WTC11 (cell line): Measurements from ENCODE around the gene STH. TPM values are rescaled to one million over a fixed set of nuclear protein-coding genes. Genes with fewer than 3 reads are reported as not detected.

Experiments used
- ATAC-seq: fragments of 200-7000 bp; cut with Tn5 transposase; 2 replicates; pipeline ENCODE4 v1.10.0; 2021; ENCODE audit warnings: mild to moderate bottlenecking, moderate library complexity
- CTCF ChIA-PET: fragments of 300-600 bp; sonication (Branson Sonifier 250); formaldehyde crosslinking; loops from one replicate; lab custom pipeline; 2021; ENCODE audit warnings: antibody characterized with exemption; lab: Charles Lee
- POLR2A ChIA-PET: fragments of 350-600 bp; sonication (Branson Sonifier 250); formaldehyde crosslinking; loops from one replicate; lab custom pipeline; 2021; ENCODE audit warnings: antibody characterized with exemption; lab: Charles Lee
- DNase-seq: peaks from one replicate; pipeline ENCODE4 v3.0.0; 2021; ENCODE audit warnings: low spot score
- H3K27ac Mint-ChIP-seq: 2 replicates; pipeline ENCODE4 v1.8.0; 2021; ENCODE audit warnings: mixed read lengths
- H3K27me3 Mint-ChIP-seq: 2 replicates; pipeline ENCODE4 v1.8.0; 2021; ENCODE audit warnings: low read depth, mild to moderate bottlenecking, moderate library complexity, mixed read lengths
- H3K36me3 Mint-ChIP-seq: 2 replicates; pipeline ENCODE4 v1.8.0; 2021; ENCODE audit warnings: mixed read lengths
- H3K4me1 Mint-ChIP-seq: 2 replicates; pipeline ENCODE4 v1.8.0; 2022; ENCODE audit warnings: mixed read lengths
- H3K4me3 Mint-ChIP-seq: 2 replicates; pipeline ENCODE4 v1.8.0; 2021; ENCODE audit warnings: mild to moderate bottlenecking, moderate library complexity, mixed read lengths
- H3K9me3 Mint-ChIP-seq: 2 replicates; pipeline ENCODE4 v1.8.0; 2021; ENCODE audit warnings: mixed read lengths
- AR ChIP-seq: fragments of 250-450 bp; sonication (Bioruptor Pico); IDR thresholded peaks from 2 replicates; pipeline ENCODE4 v1.9.0; 2021; ENCODE audit warnings: mild to moderate bottlenecking
- ATF1 ChIP-seq: sonication (generic); formaldehyde crosslinking; IDR thresholded peaks from 2 replicates; pipeline ENCODE4 v1.8.1; 2023; ENCODE audit warnings: mild to moderate bottlenecking, moderate library complexity, missing genetic modification reagents
- CDX4 ChIP-seq: fragments of 250-450 bp; sonication (Bioruptor Pico); IDR thresholded peaks from 2 replicates; pipeline ENCODE4 v1.9.0; 2021; ENCODE audit warnings: moderate library complexity, mild to moderate bottlenecking, inconsistent platforms, borderline replicate concordance
- CREB1 ChIP-seq: sonication (generic); formaldehyde crosslinking; IDR thresholded peaks from 2 replicates; pipeline ENCODE4 v1.8.0; 2023; ENCODE audit warnings: mild to moderate bottlenecking, missing genetic modification reagents
- E2F1 ChIP-seq: sonication (generic); formaldehyde crosslinking; IDR thresholded peaks from 2 replicates; pipeline ENCODE4 v1.8.0; 2022; ENCODE audit warnings: mild to moderate bottlenecking, missing genetic modification reagents
- EMX1 ChIP-seq: fragments of 250-450 bp; sonication (Bioruptor Pico); IDR thresholded peaks from 2 replicates; pipeline ENCODE4 v1.8.0; 2021; ENCODE audit warnings: mild to moderate bottlenecking
- ESRRA ChIP-seq: sonication (generic); formaldehyde crosslinking; IDR thresholded peaks from 2 replicates; pipeline ENCODE4 v1.8.1; 2022; ENCODE audit warnings: mild to moderate bottlenecking, missing genetic modification reagents, borderline replicate concordance
- GABPB1 ChIP-seq: sonication (generic); formaldehyde crosslinking; IDR thresholded peaks from 2 replicates; pipeline ENCODE4 v1.8.1; 2023; ENCODE audit warnings: mild to moderate bottlenecking, missing genetic modification reagents
- IRF2 ChIP-seq: sonication (generic); formaldehyde crosslinking; IDR thresholded peaks from 2 replicates; pipeline ENCODE4 v1.8.0; 2022; ENCODE audit warnings: low read depth, missing genetic modification reagents, borderline replicate concordance
- MYBL2 ChIP-seq: sonication (generic); formaldehyde crosslinking; IDR thresholded peaks from 2 replicates; pipeline ENCODE4 v1.8.1; 2023; ENCODE audit warnings: mild to moderate bottlenecking, moderate library complexity, missing genetic modification reagents
- NFATC4 ChIP-seq: fragments of 250-450 bp; sonication (Bioruptor Pico); IDR thresholded peaks from 2 replicates; pipeline ENCODE4 v1.9.0; 2021; ENCODE audit warnings: mild to moderate bottlenecking
- NFE2L1 ChIP-seq: sonication (generic); formaldehyde crosslinking; IDR thresholded peaks from 2 replicates; pipeline ENCODE4 v1.8.1; 2023; ENCODE audit warnings: missing genetic modification reagents
- NR2C2 ChIP-seq: sonication (generic); formaldehyde crosslinking; IDR thresholded peaks from 2 replicates; pipeline ENCODE4 v1.8.0; 2022; ENCODE audit warnings: mild to moderate bottlenecking, missing genetic modification reagents
- PRRX2 ChIP-seq: fragments of 250-450 bp; sonication (Bioruptor Pico); IDR thresholded peaks from 2 replicates; pipeline ENCODE4 v1.8.0; 2021; ENCODE audit warnings: mild to moderate bottlenecking
- TCF7 ChIP-seq: sonication (generic); formaldehyde crosslinking; IDR thresholded peaks from 2 replicates; pipeline ENCODE4 v1.8.0; 2022; ENCODE audit warnings: mild to moderate bottlenecking, low read depth, missing genetic modification reagents, moderate library complexity
- TEAD4 ChIP-seq: sonication (generic); formaldehyde crosslinking; IDR thresholded peaks from 2 replicates; pipeline ENCODE4 v1.8.0; 2022; ENCODE audit warnings: mild to moderate bottlenecking, missing genetic modification reagents
- USF1 ChIP-seq: sonication (generic); formaldehyde crosslinking; IDR thresholded peaks from 2 replicates; pipeline ENCODE4 v1.8.0; 2022; ENCODE audit warnings: mild to moderate bottlenecking, missing genetic modification reagents
- USF2 ChIP-seq: sonication (generic); formaldehyde crosslinking; IDR thresholded peaks from 2 replicates; pipeline ENCODE4 v1.8.1; 2023; ENCODE audit warnings: mild to moderate bottlenecking, missing genetic modification reagents, moderate library complexity
- ZNF121 ChIP-seq: sonication (generic); formaldehyde crosslinking; IDR thresholded peaks from 2 replicates; pipeline ENCODE4 v1.8.0; 2023; ENCODE audit warnings: missing genetic modification reagents
- ZNF671 ChIP-seq: fragments of 250-450 bp; sonication (Bioruptor Pico); IDR thresholded peaks from 2 replicates; pipeline ENCODE4 v1.8.0; 2021; ENCODE audit warnings: mild to moderate bottlenecking
- total RNA-seq: library from RNA; stranded (reverse); gene quantifications from 3 replicates; pipeline ENCODE4 v1.2.3, GENCODE V29; 2021
- TF ChIP-seq, protein P1 (sequence below): sonication (generic); formaldehyde crosslinking; IDR thresholded peaks from 2 replicates; pipeline ENCODE4 v1.8.1; 2023; ENCODE audit warnings: mild to moderate bottlenecking, missing genetic modification reagents
- TF ChIP-seq, protein P2 (sequence below): sonication (generic); formaldehyde crosslinking; IDR thresholded peaks from 2 replicates; pipeline ENCODE4 v1.8.1; 2022; ENCODE audit warnings: mild to moderate bottlenecking, moderate library complexity, missing genetic modification reagents
- TF ChIP-seq, protein P3 (sequence below): fragments of 250-450 bp; sonication (Bioruptor Pico); IDR thresholded peaks from 2 replicates; pipeline ENCODE4 v1.8.0; 2021; ENCODE audit warnings: mild to moderate bottlenecking

The STH gene
- total RNA-seq, 1 experiment from 2014 or later = not detected

DNA sequence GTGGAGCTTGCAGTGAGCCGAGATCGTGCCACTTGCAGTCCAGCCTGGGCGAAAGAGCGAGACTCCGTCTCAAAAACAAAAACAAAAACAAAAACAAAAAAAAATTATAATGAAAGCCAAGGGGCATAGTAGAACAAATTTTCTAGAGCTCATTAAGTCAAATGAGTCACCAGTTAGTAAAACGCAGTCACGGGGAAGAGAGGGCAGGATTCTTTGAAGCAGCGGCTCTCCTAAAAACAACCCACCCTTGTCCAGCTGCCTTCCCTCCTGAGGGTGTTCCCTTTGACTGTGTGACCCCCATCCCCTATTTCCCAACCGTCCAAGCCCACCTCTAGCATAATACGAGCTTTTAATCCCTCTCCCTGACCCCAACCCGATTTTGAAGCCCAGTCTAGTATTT, 44.1 kb upstream of the STH start (continued):
- TF ChIP-seq E2F1 (CRISPR knock-in tag) (no peak), PRRX2 (CRISPR knock-in tag) (no peak)
- TF ChIP-seq, protein P1, sequence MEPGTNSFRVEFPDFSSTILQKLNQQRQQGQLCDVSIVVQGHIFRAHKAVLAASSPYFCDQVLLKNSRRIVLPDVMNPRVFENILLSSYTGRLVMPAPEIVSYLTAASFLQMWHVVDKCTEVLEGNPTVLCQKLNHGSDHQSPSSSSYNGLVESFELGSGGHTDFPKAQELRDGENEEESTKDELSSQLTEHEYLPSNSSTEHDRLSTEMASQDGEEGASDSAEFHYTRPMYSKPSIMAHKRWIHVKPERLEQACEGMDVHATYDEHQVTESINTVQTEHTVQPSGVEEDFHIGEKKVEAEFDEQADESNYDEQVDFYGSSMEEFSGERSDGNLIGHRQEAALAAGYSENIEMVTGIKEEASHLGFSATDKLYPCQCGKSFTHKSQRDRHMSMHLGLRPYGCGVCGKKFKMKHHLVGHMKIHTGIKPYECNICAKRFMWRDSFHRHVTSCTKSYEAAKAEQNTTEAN = no peak
- TF ChIP-seq, all 79 proteins: peak for 0

GRCh38 chr17:45955326-45955725, 43.7 kb upstream of the STH start:
- POLR2A ChIA-PET = interaction anchor here (0.7 kb wide), 1 partner anchor 877 kb away, joined by 3 read pairs; no protein-coding TSS in a partner anchor
- peaks cover 8% of the 10 kb centered on the region for H3K4me1 Mint-ChIP-seq
- H3K27me3 Mint-ChIP-seq = peaks cover 6% of the 10 kb centered on the region
- H3K4me3 Mint-ChIP-seq = no peak overlapping the region
- no peaks in the 10 kb centered on the region for H3K36me3 Mint-ChIP-seq
- no peaks in the 10 kb centered on the region for H3K9me3 Mint-ChIP-seq
- CTCF ChIA-PET = interaction anchor here (0.9 to 2.3 kb wide), 4 partner anchors 15 to 315 kb away, joined by 3 to 13 read pairs (median 7); no protein-coding TSS in a partner anchor
- DNase-seq (no peak), ATAC-seq (no peak)
- no peak overlapping the region for H3K27ac Mint-ChIP-seq
- no peak for TF ChIP-seq ZNF121
- TF ChIP-seq NFE2L1 (CRISPR knock-in tag) = no peak
- TF ChIP-seq NFATC4 = no peak
- TF ChIP-seq ESRRA (CRISPR knock-in tag) = no peak
- TF ChIP-seq TCF7 = no peak
- no peak for TF ChIP-seq TEAD4 (CRISPR knock-in tag)
- TF ChIP-seq ATF1 = no peak
- no peak for TF ChIP-seq IRF2
- TF ChIP-seq NR2C2 (CRISPR knock-in tag) = no peak
- no peak for TF ChIP-seq EMX1 (CRISPR knock-in tag)
- TF ChIP-seq, protein P2, sequence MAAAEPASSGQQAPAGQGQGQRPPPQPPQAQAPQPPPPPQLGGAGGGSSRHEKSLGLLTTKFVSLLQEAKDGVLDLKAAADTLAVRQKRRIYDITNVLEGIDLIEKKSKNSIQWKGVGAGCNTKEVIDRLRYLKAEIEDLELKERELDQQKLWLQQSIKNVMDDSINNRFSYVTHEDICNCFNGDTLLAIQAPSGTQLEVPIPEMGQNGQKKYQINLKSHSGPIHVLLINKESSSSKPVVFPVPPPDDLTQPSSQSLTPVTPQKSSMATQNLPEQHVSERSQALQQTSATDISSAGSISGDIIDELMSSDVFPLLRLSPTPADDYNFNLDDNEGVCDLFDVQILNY = no peak

DNA sequence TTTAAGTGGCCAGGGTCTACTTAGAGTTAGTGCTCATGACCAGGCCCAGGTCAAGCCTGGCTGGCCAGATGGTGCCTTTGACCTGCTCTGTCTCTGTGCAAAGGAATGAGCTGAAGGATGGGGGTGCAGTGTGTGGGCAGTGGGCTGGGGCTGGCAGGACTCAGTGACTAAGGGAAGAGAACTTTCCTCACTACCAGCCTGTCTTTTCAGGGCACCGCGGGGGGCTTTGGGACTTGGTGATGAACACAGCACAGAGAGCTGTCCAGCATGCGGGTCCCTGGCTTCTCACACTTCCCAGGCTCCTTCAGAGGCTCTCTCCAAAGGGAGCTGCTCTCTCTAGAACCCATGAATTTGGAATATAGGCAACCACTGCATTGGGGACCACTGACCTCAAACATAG, 43.0 kb upstream of the STH start:
- ChIA-PET CTCF (interaction anchor here (2.3 kb wide), 1 partner anchor 16 kb away, joined by 9 read pairs; no protein-coding TSS in a partner anchor), POLR2A (interaction anchor here (0.7 kb wide), 1 partner anchor 877 kb away, joined by 3 read pairs; no protein-coding TSS in a partner anchor)
- peaks cover 8% of the 10 kb centered on the region for H3K4me1 Mint-ChIP-seq
- H3K36me3 Mint-ChIP-seq = no peaks in the 10 kb centered on the region
- peaks cover under 1% of the 10 kb centered on the region; the same call in 1 of the 2 replicates for H3K27me3 Mint-ChIP-seq
- ATAC-seq = no peak
- no peak overlapping the region for H3K4me3 Mint-ChIP-seq
- no peaks in the 10 kb centered on the region for H3K9me3 Mint-ChIP-seq
- no peak overlapping the region for H3K27ac Mint-ChIP-seq
- no peak for DNase-seq
- TF ChIP-seq, protein P3, sequence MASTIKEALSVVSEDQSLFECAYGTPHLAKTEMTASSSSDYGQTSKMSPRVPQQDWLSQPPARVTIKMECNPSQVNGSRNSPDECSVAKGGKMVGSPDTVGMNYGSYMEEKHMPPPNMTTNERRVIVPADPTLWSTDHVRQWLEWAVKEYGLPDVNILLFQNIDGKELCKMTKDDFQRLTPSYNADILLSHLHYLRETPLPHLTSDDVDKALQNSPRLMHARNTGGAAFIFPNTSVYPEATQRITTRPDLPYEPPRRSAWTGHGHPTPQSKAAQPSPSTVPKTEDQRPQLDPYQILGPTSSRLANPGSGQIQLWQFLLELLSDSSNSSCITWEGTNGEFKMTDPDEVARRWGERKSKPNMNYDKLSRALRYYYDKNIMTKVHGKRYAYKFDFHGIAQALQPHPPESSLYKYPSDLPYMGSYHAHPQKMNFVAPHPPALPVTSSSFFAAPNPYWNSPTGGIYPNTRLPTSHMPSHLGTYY (CRISPR knock-in tag) = no peak
- TF ChIP-seq GABPB1 (CRISPR knock-in tag) = no peak
- TF ChIP-seq MYBL2 = no peak
- TF ChIP-seq USF1 (CRISPR knock-in tag) = no peak
- TF ChIP-seq ZNF671 = no peak
- no peak for TF ChIP-seq CDX4
- no peak for TF ChIP-seq CREB1 (CRISPR knock-in tag)
- TF ChIP-seq AR = no peak
- TF ChIP-seq USF2 (CRISPR knock-in tag) = no peak
- TF ChIP-seq, protein P1 = no peak
